AG04450 (cell line): ENCODE data around the gene PDE4C. TPM values are rescaled to one million over a fixed set of nuclear protein-coding genes. Genes with fewer than 3 reads are reported as not detected.
A peak's percentile ranks its signal among the peaks of the same experiment; 100 is the strongest.

ENCODE experiments used
- CTCF ChIA-PET: fragments of 300-600, 350-600 bp; formaldehyde crosslinking; extraction: SDS; loops from one replicate; lab custom pipeline; 2022; ENCODE audit warnings: antibody characterized with exemption, inconsistent platforms; lab: Charles Lee
- POLR2A ChIA-PET: fragments of 350-600 bp; formaldehyde crosslinking; extraction: SDS; loops from one replicate; lab custom pipeline; 2021; ENCODE audit warnings: antibody characterized with exemption, inconsistent platforms; lab: Yijun Ruan, JAX
- DNase-seq: peaks from one replicate; pipeline ENCODE4 v3.0.0-alpha.2; 2011; ENCODE audit warnings: low read depth, low spot score
- H3K27ac ChIP-seq: one replicate; pipeline ENCODE4 v1.5.1; 2012; ENCODE audit warnings: low read depth, low read length, control low read depth
- H3K27me3 ChIP-seq: one replicate; pipeline ENCODE4 v1.6.0; 2012; ENCODE audit warnings: low read length; ENCODE audit not compliant: control insufficient read depth, insufficient read depth
- H3K4me3 ChIP-seq: 2 replicates; pipeline ENCODE4 v1.5.1; 2011; ENCODE audit warnings: mild to moderate bottlenecking, low read depth, low read length, control low read depth
- H3K9me3 ChIP-seq: 2 replicates; pipeline ENCODE4 v1.5.1; 2012; ENCODE audit warnings: low read length; ENCODE audit not compliant: control insufficient read depth, insufficient read depth
- CTCF ChIP-seq: IDR thresholded peaks from 2 replicates; pipeline ENCODE4 v1.5.1; 2011; ENCODE audit warnings: low read depth, low read length, control low read depth, inconsistent platforms
- polyA plus RNA-seq: library from polyadenylated mRNA; depleted of rRNA; stranded (reverse); fragments of >200 nt; gene quantifications from 2 replicates; pipeline ENCODE4 v1.2.3, GENCODE V29; 2011

Gene PDE4C
- polyA plus RNA-seq, 1 experiment = 0.46 TPM

- Histone ChIP-seq H3K9me3 (no peaks in the 10 kb centered on the region), H3K27ac (peak overlapping the region; percentile 11), H3K4me3 (no peak overlapping the region), H3K27me3 (no peaks in the 10 kb centered on the region)
- DNase-seq = no peak
- no peak for TF ChIP-seq CTCF
- ChIA-PET CTCF (interaction anchor here (0.8 to 1.5 kb wide), 3 partner anchors 17 to 139 kb away, joined by 3 to 8 read pairs (median 4); no protein-coding TSS in a partner anchor), POLR2A (interaction anchor here (0.7 to 0.8 kb wide), 2 partner anchors 10 to 41 kb away, joined by 4 to 5 read pairs; partner anchors contain the start of gene JUND)
These were observed 45.2 kb upstream of the PDE4C start for GRCh38 chr19:18271433-18271841.

GRCh38 chr19:18270326-18270725 is 44.1 kb upstream of the PDE4C start:
- Histone ChIP-seq H3K9me3 (no peaks in the 10 kb centered on the region), H3K27ac (no peak overlapping the region), H3K27me3 (no peaks in the 10 kb centered on the region), H3K4me3 (no peak overlapping the region)
- ChIA-PET CTCF (interaction anchor here (0.7 to 2.0 kb wide), 4 partner anchors 9 to 79 kb away, joined by 3 to 19 read pairs (median 4); no protein-coding TSS in a partner anchor), POLR2A (interaction anchor here (0.6 to 0.7 kb wide), 2 partner anchors 9 to 11 kb away, joined by 10 to 13 read pairs; no protein-coding TSS in a partner anchor)
- DNase-seq = no peak
- TF ChIP-seq CTCF = no peak

GRCh38 chr19:18269070-18269723 is 43.0 kb upstream of the PDE4C start:
- CTCF ChIA-PET = interaction anchor here (0.7 to 2.0 kb wide), 6 partner anchors 9 to 128 kb away, joined by 3 to 19 read pairs (median 3); no protein-coding TSS in a partner anchor
- H3K27ac ChIP-seq = no peak overlapping the region
- TF ChIP-seq CTCF = no peak

GRCh38 chr19:18266771-18267686 is 40.8 kb upstream of the PDE4C start:
- CTCF ChIA-PET = no interaction called here
- no peak for DNase-seq
- no peak for TF ChIP-seq CTCF
- POLR2A ChIA-PET = no interaction called here
- Histone ChIP-seq H3K9me3 (no peaks in the 10 kb centered on the region; the same call in 1 of the 2 replicates), H3K27ac (no peak overlapping the region), H3K27me3 (no peaks in the 10 kb centered on the region), H3K4me3 (no peak overlapping the region)

More at GRCh38 chr19:18269070-18269723, 43.0 kb upstream of the PDE4C start:
- no peaks in the 10 kb centered on the region for H3K27me3 ChIP-seq
- DNase-seq = no peak
- POLR2A ChIA-PET = interaction anchor here (0.6 to 1.2 kb wide), 3 partner anchors 11 to 135 kb away, joined by 3 to 8 read pairs (median 4); no protein-coding TSS in a partner anchor
- H3K9me3 ChIP-seq = no peaks in the 10 kb centered on the region; the same call in 1 of the 2 replicates
- no peak overlapping the region for H3K4me3 ChIP-seq
